HCT116 (cell line): ENCODE measurements around the gene AGBL1. TPM values are rescaled to one million over a fixed set of nuclear protein-coding genes. Genes with fewer than 3 reads are reported as not detected.

Experiments
- ATAC-seq: fragments of 200-7000 bp; cut with Tn5 transposase; 2 replicates; pipeline ENCODE4 v1.9.1; 2020; ENCODE audit warnings: mild to moderate bottlenecking, moderate library complexity
- BruUV-seq: library from RNA; stranded (reverse); fragments of 400-500 nt; replicated peaks from 2 replicates; lab custom pipeline; 2021; lab: Mats Ljungman, UMichigan
- CTCF ChIA-PET: fragments of 300-600 bp; sonication (Branson Sonifier 250); formaldehyde crosslinking; loops from one replicate; lab custom pipeline; 2021; ENCODE audit warnings: antibody characterized with exemption; lab: Charles Lee
- POLR2A ChIA-PET: fragments of 300-600, 350-600 bp; sonication (Branson Sonifier 250); formaldehyde crosslinking; loops from one replicate; lab custom pipeline; 2021; ENCODE audit warnings: antibody characterized with exemption; lab: Charles Lee
- RAD21 ChIA-PET, 2 experiments: fragments of 300-600 bp; sonication (Branson Sonifier 250); formaldehyde crosslinking; loops; one replicate each; lab custom pipeline; 2023; ENCODE audit warnings: low total read pairs in 2 of 2; ENCODE audit not compliant: uncharacterized antibody in 2 of 2, unreplicated experiment in 2 of 2, low non-redundant PET in 1 of 2; lab: Charles Lee
- DNase-seq: peaks from one replicate; pipeline ENCODE4 v3.0.0-alpha.2; 2010; ENCODE audit warnings: low read depth, low spot score
- H2AFZ ChIP-seq: fragments of 200-600 bp; shearing (Covaris generic), sonication (generic); 2 replicates; pipeline ENCODE4 v1.6.1; 2017; ENCODE audit warnings: low read depth, mixed run types, mixed read lengths, antibody characterized with exemption, low read length; ENCODE audit not compliant: poor library complexity, severe bottlenecking
- H3K27ac ChIP-seq: 2 replicates; pipeline ENCODE4 v1.5.1; 2012; ENCODE audit warnings: low read depth, low read length
- H3K27me3 ChIP-seq: fragments of 200-600 bp; sonication (generic); 2 replicates; pipeline ENCODE4 v1.6.1; 2016; ENCODE audit warnings: mixed run types, low read length, mixed read lengths; ENCODE audit not compliant: insufficient read depth
- H3K36me3 ChIP-seq, 2 experiments: fragments of 200-500 bp in 1 of 2; fragments of 200-600 bp in 1 of 2; sonication (Bioruptor generic) in 1 of 2; sonication (generic) in 1 of 2; 2 replicates each; pipeline versions ENCODE4 v1.5.1 to v1.6.1; 2014 to 2016; ENCODE audit warnings: low read length in 2 of 2, inconsistent platforms in 1 of 2, mixed read lengths in 1 of 2, mixed run types in 1 of 2; ENCODE audit not compliant: insufficient read depth in 2 of 2, control insufficient read depth in 1 of 2
- H3K4me1 ChIP-seq, 2 experiments: fragments of 200-600 bp in 1 of 2; sonication (generic) in 1 of 2; 2 replicates each; pipeline versions ENCODE4 v1.5.1 to v1.6.1; 2012 to 2017; ENCODE audit warnings: low read length in 2 of 2, inconsistent platforms in 1 of 2, mild to moderate bottlenecking in 1 of 2, mixed read lengths in 1 of 2, mixed run types in 1 of 2, moderate library complexity in 1 of 2; ENCODE audit not compliant: insufficient read depth in 2 of 2, control insufficient read depth in 1 of 2
- H3K4me2 ChIP-seq: fragments of 200-600 bp; sonication (generic); 2 replicates; pipeline ENCODE4 v1.6.1; 2017; ENCODE audit warnings: mixed run types, low read length, mixed read lengths
- H3K4me3 ChIP-seq, 2 experiments: fragments of 200-600 bp in 1 of 2; sonication (generic) in 1 of 2; replicated peaks in 1 of 2; 2 replicates each; pipeline ENCODE4 v1.5.1; 2011 to 2016; ENCODE audit warnings: low read length in 2 of 2, control low read depth in 1 of 2, low read depth in 1 of 2, mild to moderate bottlenecking in 1 of 2, mixed read lengths in 1 of 2, mixed run types in 1 of 2
- H3K79me2 ChIP-seq: fragments of 200-600 bp; sonication (generic); 2 replicates; pipeline ENCODE4 v1.6.1; 2017; ENCODE audit warnings: mild to moderate bottlenecking, mixed run types, low read length, moderate library complexity, mixed read lengths; ENCODE audit not compliant: insufficient read depth
- H3K9ac ChIP-seq: fragments of 200-600 bp; sonication (generic); 2 replicates; pipeline ENCODE4 v1.6.1; 2016; ENCODE audit warnings: low read length, mixed read lengths
- H3K9me2 ChIP-seq: fragments of 200-600 bp; sonication (generic), shearing (Covaris generic); 2 replicates; pipeline ENCODE4 v1.6.1; 2017; ENCODE audit warnings: mixed run types, mild to moderate bottlenecking, moderate library complexity; ENCODE audit not compliant: insufficient read depth
- H3K9me3 ChIP-seq, 2 experiments: fragments of 200-500 bp in 1 of 2; fragments of 200-600 bp in 1 of 2; sonication (Bioruptor generic) in 1 of 2; sonication (generic) in 1 of 2; 2 replicates each; pipeline ENCODE4 v1.6.1; 2014 to 2017; ENCODE audit warnings: low read length in 2 of 2, mixed read lengths in 2 of 2, inconsistent platforms in 1 of 2, low read depth in 1 of 2, mild to moderate bottlenecking in 1 of 2, mixed run types in 1 of 2, moderate library complexity in 1 of 2; ENCODE audit not compliant: control insufficient read depth in 1 of 2, insufficient read depth in 1 of 2
- H4K20me1 ChIP-seq: fragments of 200-600 bp; sonication (generic), shearing (Covaris generic); 2 replicates; pipeline ENCODE4 v1.6.1; 2017; ENCODE audit warnings: mixed run types, mild to moderate bottlenecking, moderate library complexity; ENCODE audit not compliant: insufficient read depth
- CBX3 ChIP-seq: IDR thresholded peaks from 2 replicates; pipeline ENCODE4 v1.6.1; 2012; ENCODE audit warnings: low read depth
- EGR1 ChIP-seq: IDR thresholded peaks from 2 replicates; pipeline ENCODE4 v1.6.1; 2012; ENCODE audit warnings: low read depth
- ELF1 ChIP-seq: IDR thresholded peaks from 2 replicates; pipeline ENCODE4 v1.6.1; 2012; ENCODE audit warnings: low read depth, borderline replicate concordance
- EZH2 ChIP-seq: fragments of 200-600 bp; sonication (generic); IDR thresholded peaks from 2 replicates; pipeline ENCODE4 v1.6.1; 2017; ENCODE audit warnings: antibody characterized with exemption, mixed run types
- POLR2A ChIP-seq: IDR thresholded peaks from 2 replicates; pipeline ENCODE4 v1.7.0; 2011; ENCODE audit warnings: borderline replicate concordance; ENCODE audit not compliant: insufficient read depth, insufficient read length; ENCODE audit errors: extremely low read depth
- POLR2AphosphoS5 ChIP-seq: IDR thresholded peaks from 2 replicates; pipeline ENCODE4 v1.6.1; 2011; ENCODE audit warnings: mild to moderate bottlenecking, low read depth, low read length, moderate library complexity
- RAD21 ChIP-seq: IDR thresholded peaks from 2 replicates; pipeline ENCODE4 v1.6.1; 2012; ENCODE audit warnings: low read depth, mild to moderate bottlenecking
- SIN3A ChIP-seq: IDR thresholded peaks from 2 replicates; pipeline ENCODE4 v1.6.1; 2012; ENCODE audit warnings: low read depth
- ZNF274 ChIP-seq: fragments of 200-500 bp; sonication (Bioruptor generic); IDR thresholded peaks from 2 replicates; pipeline ENCODE4 v1.6.1; 2014; ENCODE audit warnings: mild to moderate bottlenecking, low read depth, low read length, inconsistent platforms
- intact Hi-C: fragments of 100-400 bp; cut with micrococcal nuclease; formaldehyde crosslinking; loops from 2 replicates; pipeline ENCODE4 v1.10.0; 2022
- total RNA-seq: library from RNA; stranded (reverse); gene quantifications from one replicate; pipeline ENCODE4 v1.2.1, GENCODE V29; 2021; ENCODE audit not compliant: unreplicated experiment
- TF ChIP-seq, protein P1 (sequence below): IDR thresholded peaks from 2 replicates; pipeline ENCODE4 v1.6.1; 2012; ENCODE audit warnings: low read depth
- TF ChIP-seq, protein P2 (sequence below): IDR thresholded peaks from 2 replicates; pipeline ENCODE4 v1.6.1; 2011; ENCODE audit warnings: mild to moderate bottlenecking, low read length, moderate library complexity; ENCODE audit not compliant: insufficient replicate concordance; ENCODE audit errors: extremely low read depth

The AGBL1 gene
- total RNA-seq, 1 experiment from 2014 or later = not detected

DNA sequence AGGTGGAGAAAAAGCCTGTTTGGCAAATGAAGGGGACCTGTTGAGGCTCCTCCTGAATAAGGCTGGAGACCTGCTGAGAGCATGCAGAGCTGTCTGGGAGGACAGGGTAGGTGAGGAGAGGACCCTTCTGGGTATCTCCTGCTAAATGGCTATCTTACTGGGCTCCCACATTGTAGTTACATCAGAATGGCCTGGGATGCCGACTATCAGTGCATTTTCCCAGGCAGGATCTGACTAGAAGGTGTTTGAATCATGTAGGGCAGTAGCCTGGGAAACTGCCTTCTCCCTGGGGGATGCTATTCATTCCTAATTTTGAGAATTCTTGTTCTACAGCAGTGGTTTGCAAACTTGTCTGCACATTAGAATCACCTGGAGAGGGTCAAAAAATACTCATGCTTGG lies 631 bp downstream of the AGBL1 start:
- no peak for TF ChIP-seq ELF1
- intact Hi-C loops = no loop called here
- Histone ChIP-seq H3K9me2 (no peaks in the 10 kb centered on the region), H3K4me3 (no peak overlapping the region), H3K27me3 (0 out of 2 replicates have a peak, but pooled peaks cover 12% of the 10 kb centered on the region), H3K4me2 (no peak overlapping the region), H4K20me1 (no peaks in the 10 kb centered on the region), H3K27ac (no peak overlapping the region), H3K9ac (no peak overlapping the region), H3K79me2 (no peaks in the 10 kb centered on the region), H3K36me3 (no peaks in the 10 kb centered on the region), H3K9me3 (no peaks in the 10 kb centered on the region), H2AFZ (no peak overlapping the region), H3K4me1 (no peaks in the 10 kb centered on the region)
- DNase-seq (no peak), ATAC-seq (no peak)
- RAD21 ChIA-PET = no interaction called here
- no TSS peak for BruUV-seq
- CTCF ChIA-PET = no interaction called here
- POLR2A ChIA-PET = no interaction called here

DNA sequence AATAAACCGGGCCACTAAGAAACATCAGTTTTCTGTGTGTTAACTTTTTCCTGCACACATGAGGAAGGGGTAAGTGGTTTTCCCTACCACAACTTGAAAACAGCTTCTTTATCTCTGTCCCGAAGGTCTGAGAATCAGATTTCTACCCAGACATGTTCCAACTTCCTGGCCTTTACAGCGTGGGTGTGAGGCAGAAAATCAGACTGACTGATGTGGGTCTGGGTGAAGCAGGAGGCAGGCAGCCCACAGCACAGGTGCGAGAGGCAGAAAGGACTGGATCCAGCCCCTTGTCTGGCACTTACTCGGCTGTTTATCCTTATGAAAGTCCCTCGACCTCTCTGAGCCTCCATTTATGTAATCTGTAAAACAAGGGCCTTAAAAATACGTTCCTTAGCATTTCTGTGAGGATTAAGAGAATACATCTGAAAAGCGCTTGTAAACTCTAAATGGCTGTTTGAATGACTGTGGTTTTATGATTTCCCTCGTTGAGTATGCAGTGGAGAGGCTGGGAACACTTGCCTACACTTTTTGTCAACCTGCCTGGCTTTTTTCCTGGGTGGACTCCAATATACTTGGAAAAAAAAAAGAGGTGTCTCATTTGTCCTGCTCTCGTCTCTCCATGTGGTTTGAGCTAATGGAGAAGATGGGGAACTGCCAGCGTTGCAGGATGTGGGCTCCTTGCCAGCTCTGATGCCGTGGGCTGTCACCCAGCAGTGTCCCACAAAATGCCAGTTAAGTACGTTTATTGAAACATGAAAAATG lies 3.1 kb downstream of the AGBL1 start:
- no peaks in the 10 kb centered on the region for H3K9me3 ChIP-seq
- H3K27me3 ChIP-seq = 0 out of 2 replicates have a peak, but pooled peaks cover 12% of the 10 kb centered on the region
- CTCF ChIA-PET = no interaction called here
- H3K79me2 ChIP-seq = no peaks in the 10 kb centered on the region
- TF ChIP-seq, protein P1, sequence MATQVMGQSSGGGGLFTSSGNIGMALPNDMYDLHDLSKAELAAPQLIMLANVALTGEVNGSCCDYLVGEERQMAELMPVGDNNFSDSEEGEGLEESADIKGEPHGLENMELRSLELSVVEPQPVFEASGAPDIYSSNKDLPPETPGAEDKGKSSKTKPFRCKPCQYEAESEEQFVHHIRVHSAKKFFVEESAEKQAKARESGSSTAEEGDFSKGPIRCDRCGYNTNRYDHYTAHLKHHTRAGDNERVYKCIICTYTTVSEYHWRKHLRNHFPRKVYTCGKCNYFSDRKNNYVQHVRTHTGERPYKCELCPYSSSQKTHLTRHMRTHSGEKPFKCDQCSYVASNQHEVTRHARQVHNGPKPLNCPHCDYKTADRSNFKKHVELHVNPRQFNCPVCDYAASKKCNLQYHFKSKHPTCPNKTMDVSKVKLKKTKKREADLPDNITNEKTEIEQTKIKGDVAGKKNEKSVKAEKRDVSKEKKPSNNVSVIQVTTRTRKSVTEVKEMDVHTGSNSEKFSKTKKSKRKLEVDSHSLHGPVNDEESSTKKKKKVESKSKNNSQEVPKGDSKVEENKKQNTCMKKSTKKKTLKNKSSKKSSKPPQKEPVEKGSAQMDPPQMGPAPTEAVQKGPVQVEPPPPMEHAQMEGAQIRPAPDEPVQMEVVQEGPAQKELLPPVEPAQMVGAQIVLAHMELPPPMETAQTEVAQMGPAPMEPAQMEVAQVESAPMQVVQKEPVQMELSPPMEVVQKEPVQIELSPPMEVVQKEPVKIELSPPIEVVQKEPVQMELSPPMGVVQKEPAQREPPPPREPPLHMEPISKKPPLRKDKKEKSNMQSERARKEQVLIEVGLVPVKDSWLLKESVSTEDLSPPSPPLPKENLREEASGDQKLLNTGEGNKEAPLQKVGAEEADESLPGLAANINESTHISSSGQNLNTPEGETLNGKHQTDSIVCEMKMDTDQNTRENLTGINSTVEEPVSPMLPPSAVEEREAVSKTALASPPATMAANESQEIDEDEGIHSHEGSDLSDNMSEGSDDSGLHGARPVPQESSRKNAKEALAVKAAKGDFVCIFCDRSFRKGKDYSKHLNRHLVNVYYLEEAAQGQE = no peak
- TF ChIP-seq EZH2 = no peak
- TF ChIP-seq RAD21 = no peak
- TF ChIP-seq POLR2A = no peak
- no peak for TF ChIP-seq ZNF274
- TF ChIP-seq CBX3 = no peak
- TF ChIP-seq EGR1 = no peak
- no peak for TF ChIP-seq POLR2AphosphoS5
- TF ChIP-seq, protein P2, sequence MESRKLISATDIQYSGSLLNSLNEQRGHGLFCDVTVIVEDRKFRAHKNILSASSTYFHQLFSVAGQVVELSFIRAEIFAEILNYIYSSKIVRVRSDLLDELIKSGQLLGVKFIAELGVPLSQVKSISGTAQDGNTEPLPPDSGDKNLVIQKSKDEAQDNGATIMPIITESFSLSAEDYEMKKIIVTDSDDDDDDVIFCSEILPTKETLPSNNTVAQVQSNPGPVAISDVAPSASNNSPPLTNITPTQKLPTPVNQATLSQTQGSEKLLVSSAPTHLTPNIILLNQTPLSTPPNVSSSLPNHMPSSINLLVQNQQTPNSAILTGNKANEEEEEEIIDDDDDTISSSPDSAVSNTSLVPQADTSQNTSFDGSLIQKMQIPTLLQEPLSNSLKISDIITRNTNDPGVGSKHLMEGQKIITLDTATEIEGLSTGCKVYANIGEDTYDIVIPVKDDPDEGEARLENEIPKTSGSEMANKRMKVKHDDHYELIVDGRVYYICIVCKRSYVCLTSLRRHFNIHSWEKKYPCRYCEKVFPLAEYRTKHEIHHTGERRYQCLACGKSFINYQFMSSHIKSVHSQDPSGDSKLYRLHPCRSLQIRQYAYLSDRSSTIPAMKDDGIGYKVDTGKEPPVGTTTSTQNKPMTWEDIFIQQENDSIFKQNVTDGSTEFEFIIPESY = no peak
- TF ChIP-seq SIN3A = no peak
- no peak for TF ChIP-seq ELF1
- TF ChIP-seq, all 23 proteins: peak for 0
- no peak overlapping the region for H3K4me2 ChIP-seq
- ChIA-PET POLR2A (no interaction called here), RAD21 (no interaction called here)
- no peak for DNase-seq
- no peaks in the 10 kb centered on the region for H3K4me1 ChIP-seq
- BruUV-seq = no TSS peak
- H3K4me3 ChIP-seq = no peak overlapping the region
- no peaks in the 10 kb centered on the region for H3K36me3 ChIP-seq
- no peak for ATAC-seq
- H4K20me1 ChIP-seq = no peaks in the 10 kb centered on the region
- H3K9me2 ChIP-seq = no peaks in the 10 kb centered on the region
- no peak overlapping the region for H2AFZ ChIP-seq
- H3K9ac ChIP-seq = no peak overlapping the region
- intact Hi-C loops = no loop called here
- H3K27ac ChIP-seq = no peak overlapping the region
